ENCODE data around the gene CTBP2.
"Not testable (repeated sequence)": the region's sequence is repeated elsewhere in the genome, so short reads cannot be mapped to it uniquely, and the experiment has no call there.

Gene CTBP2

GRCh38 chr10:124993345-124993708 lies 167.0 kb downstream of the CTBP2 start:
- no peak for TF ChIP-seq CTCF (IDR thresholded peaks at IDR 0.05; ENCODE audit: low read depth, low read length)
- no peak for DNase-seq
- no peak overlapping the region for H3K4me3 ChIP-seq (ENCODE audit: low read depth, low read length)
- peaks cover 87% of the 10 kb centered on the region for H3K36me3 ChIP-seq
- no peaks in the 10 kb centered on the region for H3K27me3 ChIP-seq (ENCODE audit: insufficient read depth, low read depth, severe bottlenecking)
- H3K9me3 ChIP-seq (ENCODE audit: severe bottlenecking), result no peaks in the 10 kb centered on the region
- H3K27ac ChIP-seq, result no peak overlapping the region

DNA sequence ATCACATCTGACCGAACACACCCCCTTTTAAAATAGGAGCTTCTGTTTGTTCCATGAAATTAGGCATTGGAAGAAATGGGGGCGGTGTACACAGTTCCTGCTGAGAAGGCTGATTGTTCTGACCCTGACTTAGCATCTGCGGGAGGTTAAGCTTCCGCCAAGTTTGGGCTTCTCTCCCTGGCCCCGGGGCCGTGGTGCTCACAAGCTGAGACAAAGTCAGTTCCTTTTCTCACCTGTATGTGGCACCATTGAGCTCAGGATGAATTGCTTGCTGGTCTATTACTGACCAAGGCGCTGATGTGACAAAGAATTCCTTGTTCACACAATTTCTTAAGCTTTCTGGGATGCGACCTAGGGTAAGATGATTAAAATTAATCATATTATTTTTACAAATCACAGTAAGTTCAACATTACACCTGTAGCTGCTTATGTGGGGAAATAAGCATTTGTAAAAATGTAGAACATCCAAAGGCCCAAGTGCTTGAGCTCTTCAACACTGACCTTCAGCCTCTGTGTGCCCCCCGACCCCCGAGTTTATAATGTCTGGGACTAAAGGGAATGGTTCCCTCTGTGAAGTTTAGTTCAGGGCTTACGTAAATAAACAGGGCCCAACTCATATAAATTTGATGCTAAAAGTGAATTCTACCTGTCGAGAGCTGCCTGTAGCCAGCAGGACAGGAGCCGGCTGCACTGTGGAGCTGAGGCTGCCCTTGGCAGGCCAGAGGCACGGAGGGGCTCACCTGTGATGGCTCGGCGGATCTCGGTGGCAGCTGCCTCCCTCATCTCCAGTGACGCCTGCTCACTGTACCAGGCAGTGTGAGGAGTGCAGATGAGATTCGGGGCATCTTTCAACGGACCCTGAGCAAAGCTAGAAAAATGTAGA lies 167.7 kb downstream of the CTBP2 start:
- DNase-seq, result peak; percentile 67
- H3K27ac ChIP-seq, result no peak overlapping the region
- peaks cover 84% of the 10 kb centered on the region for H3K36me3 ChIP-seq

DNA sequence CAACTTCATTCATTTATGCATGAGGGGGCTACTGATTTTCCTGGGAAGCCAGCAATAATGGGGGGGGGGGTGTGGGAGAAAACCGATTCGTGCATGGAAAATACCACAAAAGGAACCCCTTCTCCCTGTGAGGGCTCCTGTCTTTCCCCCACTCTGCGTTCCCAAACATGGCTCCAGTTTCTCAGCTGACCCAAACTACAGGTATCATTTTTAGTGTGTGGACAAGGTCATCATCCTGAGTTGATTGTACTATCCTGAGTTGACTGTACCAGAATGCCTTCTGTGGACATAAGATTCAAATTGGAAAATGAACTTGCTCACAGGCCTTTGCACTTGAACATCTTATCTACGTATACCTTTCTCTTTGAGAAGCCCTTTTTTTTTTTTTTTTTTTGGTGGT lies 168.5 kb downstream of the CTBP2 start:
- no peaks in the 10 kb centered on the region for H3K9me3 ChIP-seq (ENCODE audit: severe bottlenecking)
- peaks cover 84% of the 10 kb centered on the region for H3K36me3 ChIP-seq
- no peak overlapping the region for H3K27ac ChIP-seq
- H3K4me3 ChIP-seq (ENCODE audit: low read depth, low read length), result no peak overlapping the region
- no peak for TF ChIP-seq CTCF (IDR thresholded peaks at IDR 0.05; ENCODE audit: low read depth, low read length)
- no peaks in the 10 kb centered on the region for H3K27me3 ChIP-seq (ENCODE audit: insufficient read depth, low read depth, severe bottlenecking)
- DNase-seq, result no peak

More for the DNA sequence above, 167.7 kb downstream of the CTBP2 start:
- H3K9me3 ChIP-seq (ENCODE audit: severe bottlenecking), result no peaks in the 10 kb centered on the region
- no peaks in the 10 kb centered on the region for H3K27me3 ChIP-seq (ENCODE audit: insufficient read depth, low read depth, severe bottlenecking)
- H3K4me3 ChIP-seq (ENCODE audit: low read depth, low read length), result no peak overlapping the region
- peak; percentile 58 for TF ChIP-seq CTCF (IDR thresholded peaks at IDR 0.05; ENCODE audit: low read depth, low read length)

DNA sequence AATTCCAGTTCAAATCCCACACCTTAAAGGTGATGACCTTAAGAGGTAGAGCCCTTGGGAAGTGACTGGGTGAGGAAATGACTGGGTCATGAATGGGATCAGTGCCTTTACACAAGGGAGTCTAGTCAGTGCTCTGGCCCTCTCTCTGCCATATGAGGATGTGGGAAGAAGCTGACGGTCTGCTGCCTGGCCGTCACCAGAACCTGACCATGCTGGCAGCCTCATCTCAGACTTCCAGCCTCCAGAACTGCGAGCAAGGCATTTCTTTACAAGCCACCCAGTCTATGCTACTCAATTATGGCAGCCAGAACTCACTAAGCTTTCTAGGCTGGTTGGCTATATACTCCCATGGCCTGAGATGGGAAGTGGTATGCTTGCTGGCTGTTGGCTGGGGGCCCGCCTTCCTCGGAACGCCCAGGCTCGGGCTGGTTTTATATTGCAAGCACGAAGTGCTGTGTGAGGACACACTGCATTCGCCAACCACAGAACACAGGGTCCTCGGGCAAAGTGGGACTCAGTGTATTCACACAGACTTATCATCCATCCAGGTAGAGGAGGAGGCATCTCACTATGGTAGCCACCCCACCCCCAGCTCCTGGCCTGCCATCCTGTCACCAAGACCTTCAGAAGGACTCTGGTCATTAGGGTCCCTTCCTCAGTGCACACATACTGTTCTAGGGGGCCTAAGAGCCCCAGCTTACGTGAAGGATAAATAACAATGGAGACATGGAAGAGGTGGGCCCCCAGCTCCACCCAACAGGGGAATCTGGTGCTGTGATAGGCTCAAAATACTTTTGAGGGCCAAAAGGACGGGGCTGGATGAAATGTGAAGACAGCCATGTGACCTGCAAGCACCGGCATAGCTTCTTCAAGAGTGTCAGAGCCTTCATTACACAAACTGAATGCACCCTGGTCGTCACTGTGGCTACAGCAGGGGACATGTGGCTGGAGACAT lies 169.4 kb downstream of the CTBP2 start:
- H3K36me3 ChIP-seq, result peaks cover 83% of the 10 kb centered on the region
- no peak overlapping the region for H3K27ac ChIP-seq
- no peaks in the 10 kb centered on the region for H3K27me3 ChIP-seq (ENCODE audit: insufficient read depth, low read depth, severe bottlenecking)
- no peaks in the 10 kb centered on the region for H3K9me3 ChIP-seq (ENCODE audit: severe bottlenecking)
- no peak for TF ChIP-seq CTCF (IDR thresholded peaks at IDR 0.05; ENCODE audit: low read depth, low read length)
- no peak overlapping the region for H3K4me3 ChIP-seq (ENCODE audit: low read depth, low read length)
- DNase-seq, result no peak

DNA sequence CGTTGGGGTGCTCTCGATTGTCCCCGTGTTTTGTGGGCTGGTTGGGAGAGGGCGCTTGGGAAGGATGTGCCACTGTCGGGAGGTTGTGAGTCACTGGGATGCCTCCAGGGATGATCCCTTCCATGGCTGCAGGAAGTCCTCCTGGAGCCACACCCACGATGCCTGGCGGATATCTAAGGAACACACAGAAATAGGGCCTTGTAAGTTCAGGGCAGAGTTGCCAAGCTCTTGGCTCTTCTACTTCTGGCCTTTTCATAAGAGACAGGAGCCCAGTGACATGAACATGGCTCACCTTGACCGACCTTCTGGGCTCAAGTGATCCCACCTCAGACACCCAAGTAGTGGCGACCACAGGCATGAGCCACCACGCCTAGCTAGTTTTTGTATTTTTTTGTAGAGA lies 170.8 kb downstream of the CTBP2 start:
- Histone ChIP-seq H3K4me3 (ENCODE audit: low read depth, low read length) (no peak overlapping the region), H3K36me3 (peaks cover 83% of the 10 kb centered on the region), H3K27ac (no peak overlapping the region), H3K9me3 (ENCODE audit: severe bottlenecking) (no peaks in the 10 kb centered on the region), H3K27me3 (ENCODE audit: insufficient read depth, low read depth, severe bottlenecking) (no peaks in the 10 kb centered on the region)
- TF ChIP-seq CTCF (IDR thresholded peaks at IDR 0.05; ENCODE audit: low read depth, low read length), result no peak
- DNase-seq, result no peak

DNA sequence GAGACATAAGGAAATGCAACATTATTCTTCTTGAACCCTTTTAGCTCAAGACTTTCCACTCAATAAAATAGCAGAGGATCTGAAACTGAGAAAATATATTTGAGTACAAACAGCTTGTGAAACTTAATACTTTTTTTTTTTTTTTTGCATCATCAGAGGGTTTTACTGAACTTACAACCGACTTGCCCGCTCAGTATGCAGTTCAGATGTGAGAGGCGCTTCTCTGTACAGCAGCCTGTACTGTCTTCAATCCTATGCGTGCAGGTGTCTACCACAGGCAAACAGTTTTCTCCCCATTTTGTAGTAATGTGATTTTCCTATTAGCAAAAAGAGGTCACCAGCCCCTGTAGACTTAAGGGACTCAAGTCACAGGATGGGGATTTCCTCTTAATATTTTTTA lies 171.6 kb downstream of the CTBP2 start:
- not testable (repeated sequence) for H3K4me3 ChIP-seq (ENCODE audit: low read depth, low read length); DNase-seq; H3K27me3 ChIP-seq (ENCODE audit: insufficient read depth, low read depth, severe bottlenecking); H3K27ac ChIP-seq; H3K9me3 ChIP-seq (ENCODE audit: severe bottlenecking)
- H3K36me3 ChIP-seq, result peaks cover 83% of the 10 kb centered on the region

All from WERI-Rb-1 (cell line).